Neural progenitor cell (in vitro differentiated cells): ENCODE measurements around the gene OLFM4.

Experiments
- EZH2 ChIP-seq: fragments of 200-600 bp; sonication (generic); IDR thresholded peaks from 2 replicates; pipeline ENCODE4 v1.6.1; 2017; ENCODE audit warnings: antibody characterized with exemption, mild to moderate bottlenecking, moderate library complexity
- EZH2phosphoT487 ChIP-seq: fragments of 200-600 bp; sonication (generic); IDR thresholded peaks from 2 replicates; pipeline ENCODE4 v1.6.1; 2017; ENCODE audit warnings: antibody characterized with exemption
- TF ChIP-seq, protein P1 (sequence below): fragments of 200-600 bp; sonication (generic); IDR thresholded peaks from 2 replicates; pipeline ENCODE4 v1.5.1; 2017; ENCODE audit warnings: antibody characterized with exemption, mild to moderate bottlenecking

GRCh38 chr13:53088871-53089270, 60.3 kb downstream of the OLFM4 start:
- TF ChIP-seq, protein P1, sequence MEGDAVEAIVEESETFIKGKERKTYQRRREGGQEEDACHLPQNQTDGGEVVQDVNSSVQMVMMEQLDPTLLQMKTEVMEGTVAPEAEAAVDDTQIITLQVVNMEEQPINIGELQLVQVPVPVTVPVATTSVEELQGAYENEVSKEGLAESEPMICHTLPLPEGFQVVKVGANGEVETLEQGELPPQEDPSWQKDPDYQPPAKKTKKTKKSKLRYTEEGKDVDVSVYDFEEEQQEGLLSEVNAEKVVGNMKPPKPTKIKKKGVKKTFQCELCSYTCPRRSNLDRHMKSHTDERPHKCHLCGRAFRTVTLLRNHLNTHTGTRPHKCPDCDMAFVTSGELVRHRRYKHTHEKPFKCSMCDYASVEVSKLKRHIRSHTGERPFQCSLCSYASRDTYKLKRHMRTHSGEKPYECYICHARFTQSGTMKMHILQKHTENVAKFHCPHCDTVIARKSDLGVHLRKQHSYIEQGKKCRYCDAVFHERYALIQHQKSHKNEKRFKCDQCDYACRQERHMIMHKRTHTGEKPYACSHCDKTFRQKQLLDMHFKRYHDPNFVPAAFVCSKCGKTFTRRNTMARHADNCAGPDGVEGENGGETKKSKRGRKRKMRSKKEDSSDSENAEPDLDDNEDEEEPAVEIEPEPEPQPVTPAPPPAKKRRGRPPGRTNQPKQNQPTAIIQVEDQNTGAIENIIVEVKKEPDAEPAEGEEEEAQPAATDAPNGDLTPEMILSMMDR, result no peak
- TF ChIP-seq EZH2phosphoT487 (no peak), EZH2 (no peak)
